Measurements from ENCODE around the gene IKZF5. TPM values are rescaled to one million over a fixed set of nuclear protein-coding genes. Genes with fewer than 3 reads are reported as not detected.

The IKZF5 gene
- total RNA-seq, 1 donor from 2014 or later = 1.0 TPM

GRCh38 chr10:123004298-123004697 is 4.3 kb downstream of the IKZF5 start:
- no peak overlapping the region for H3K4me3 ChIP-seq (ENCODE audit: low read depth, low read length)
- no peak for TF ChIP-seq CTCF (conservative IDR thresholded peaks at IDR 0.05; ENCODE audit: low read depth, low read length)
- DNase-seq (ENCODE audit: low read depth) = no peak

- no peak overlapping the region for H3K4me3 ChIP-seq (ENCODE audit: low read depth, low read length)
- TF ChIP-seq CTCF (conservative IDR thresholded peaks at IDR 0.05; ENCODE audit: low read depth, low read length) = no peak
- DNase-seq (ENCODE audit: low read depth) = no peak
Observed at GRCh38 chr10:123001370-123001769, 7.2 kb downstream of the IKZF5 start.

- no peak for TF ChIP-seq CTCF (conservative IDR thresholded peaks at IDR 0.05; ENCODE audit: low read depth, low read length)
- DNase-seq (ENCODE audit: low read depth) = no peak
Observed at GRCh38 chr10:123000155-123000554, 8.4 kb downstream of the IKZF5 start.

GRCh38 chr10:122999347-122999746 is 9.2 kb downstream of the IKZF5 start:
- DNase-seq (ENCODE audit: low read depth) = no peak
- no peak overlapping the region for H3K4me3 ChIP-seq (ENCODE audit: low read depth, low read length)
- no peak for TF ChIP-seq CTCF (conservative IDR thresholded peaks at IDR 0.05; ENCODE audit: low read depth, low read length)

More at GRCh38 chr10:123000155-123000554, 8.4 kb downstream of the IKZF5 start:
- no peak overlapping the region for H3K4me3 ChIP-seq (ENCODE audit: low read depth, low read length)

GRCh38 chr10:122998934-122999333 is 9.7 kb downstream of the IKZF5 start:
- no peak for DNase-seq (ENCODE audit: low read depth)
- TF ChIP-seq CTCF (conservative IDR thresholded peaks at IDR 0.05; ENCODE audit: low read depth, low read length) = no peak
- H3K4me3 ChIP-seq (ENCODE audit: low read depth, low read length) = no peak overlapping the region

GRCh38 chr10:122998360-122998917 is 10.2 kb downstream of the IKZF5 start:
- TF ChIP-seq CTCF (conservative IDR thresholded peaks at IDR 0.05; ENCODE audit: low read depth, low read length) = no peak
- H3K4me3 ChIP-seq (ENCODE audit: low read depth, low read length) = no peak overlapping the region
- no peak for DNase-seq (ENCODE audit: low read depth)

GRCh38 chr10:122997864-122998263 is 10.7 kb downstream of the IKZF5 start:
- DNase-seq (ENCODE audit: low read depth) = no peak
- TF ChIP-seq CTCF (conservative IDR thresholded peaks at IDR 0.05; ENCODE audit: low read depth, low read length) = no peak
- no peak overlapping the region for H3K4me3 ChIP-seq (ENCODE audit: low read depth, low read length)

Measured in epithelial cell of proximal tubule (primary cell).